Osteocyte (in vitro differentiated cells): Measurements from ENCODE around the gene CCK. TPM values are rescaled to one million over a fixed set of nuclear protein-coding genes. Genes with fewer than 3 reads are reported as not detected.

Experiments
- DNase-seq: peaks from one replicate; pipeline ENCODE4 v3.0.0; 2021; ENCODE audit warnings: mixed read lengths; ENCODE audit not compliant: unreplicated experiment; ENCODE audit errors: extremely low spot score
- H3K27ac Mint-ChIP-seq: one replicate; pipeline ENCODE4 v1.8.0; 2021; ENCODE audit warnings: mild to moderate bottlenecking, mixed read lengths; ENCODE audit not compliant: unreplicated experiment
- H3K27me3 Mint-ChIP-seq: one replicate; pipeline ENCODE4 v1.8.0; 2021; ENCODE audit warnings: mixed read lengths; ENCODE audit not compliant: unreplicated experiment
- H3K36me3 Mint-ChIP-seq: one replicate; pipeline ENCODE4 v1.8.0; 2021; ENCODE audit warnings: mixed read lengths; ENCODE audit not compliant: unreplicated experiment
- H3K4me1 Mint-ChIP-seq: one replicate; pipeline ENCODE4 v1.8.0; 2021; ENCODE audit warnings: mixed read lengths; ENCODE audit not compliant: unreplicated experiment
- H3K4me3 Mint-ChIP-seq: one replicate; pipeline ENCODE4 v1.8.0; 2021; ENCODE audit warnings: mild to moderate bottlenecking, moderate library complexity, mixed read lengths; ENCODE audit not compliant: unreplicated experiment
- H3K9me3 Mint-ChIP-seq: one replicate; pipeline ENCODE4 v1.8.0; 2021; ENCODE audit warnings: mixed read lengths; ENCODE audit not compliant: unreplicated experiment
- CTCF ChIP-seq: fragments of 200-600 bp; sonication (generic); IDR thresholded peaks from 2 replicates; pipeline ENCODE4 v1.5.0; 2021; ENCODE audit warnings: antibody characterized with exemption, mild to moderate bottlenecking, moderate library complexity
- total RNA-seq: library from RNA; stranded (reverse); gene quantifications from 2 replicates; pipeline ENCODE4 v1.2.1, GENCODE V29; 2021

The CCK gene
- total RNA-seq, 1 donor from 2014 or later: not detected

GRCh38 chr3:42214565-42215283 is 51.3 kb downstream of the CCK start:
- H3K27ac Mint-ChIP-seq: no peak overlapping the region
- H3K4me1 Mint-ChIP-seq: peaks cover 11% of the 10 kb centered on the region
- TF ChIP-seq CTCF: no peak
- no peak for DNase-seq
- H3K4me3 Mint-ChIP-seq: no peak overlapping the region
- no peaks in the 10 kb centered on the region for H3K9me3 Mint-ChIP-seq
- H3K36me3 Mint-ChIP-seq: peaks cover 32% of the 10 kb centered on the region
- no peaks in the 10 kb centered on the region for H3K27me3 Mint-ChIP-seq

GRCh38 chr3:42214064-42214463 is 51.9 kb downstream of the CCK start:
- H3K4me3 Mint-ChIP-seq: no peak overlapping the region
- H3K36me3 Mint-ChIP-seq: peaks cover 34% of the 10 kb centered on the region
- no peak overlapping the region for H3K27ac Mint-ChIP-seq
- DNase-seq: no peak
- peaks cover 2% of the 10 kb centered on the region for H3K9me3 Mint-ChIP-seq
- H3K27me3 Mint-ChIP-seq: no peaks in the 10 kb centered on the region
- no peak for TF ChIP-seq CTCF
- H3K4me1 Mint-ChIP-seq: peaks cover 11% of the 10 kb centered on the region

- H3K36me3 Mint-ChIP-seq: peaks cover 36% of the 10 kb centered on the region
- H3K9me3 Mint-ChIP-seq: peaks cover 6% of the 10 kb centered on the region
- no peak for TF ChIP-seq CTCF
- no peaks in the 10 kb centered on the region for H3K27me3 Mint-ChIP-seq
- no peak for DNase-seq
- no peak overlapping the region for H3K4me3 Mint-ChIP-seq
- no peak overlapping the region for H3K27ac Mint-ChIP-seq
- H3K4me1 Mint-ChIP-seq: peaks cover 11% of the 10 kb centered on the region
Measured at GRCh38 chr3:42213417-42213816, 52.6 kb downstream of the CCK start.

- no peak for TF ChIP-seq CTCF
Measured at GRCh38 chr3:42210726-42211125, 55.3 kb downstream of the CCK start.

GRCh38 chr3:42209917-42210316 is 56.1 kb downstream of the CCK start:
- Mint-ChIP-seq H3K9me3 (peaks cover 10% of the 10 kb centered on the region), H3K4me3 (no peak overlapping the region), H3K36me3 (peaks cover 39% of the 10 kb centered on the region), H3K27ac (no peak overlapping the region), H3K27me3 (no peaks in the 10 kb centered on the region), H3K4me1 (peaks cover 7% of the 10 kb centered on the region)
- DNase-seq: no peak
- TF ChIP-seq CTCF: no peak

More at GRCh38 chr3:42210726-42211125, 55.3 kb downstream of the CCK start:
- Mint-ChIP-seq H3K27ac (no peak overlapping the region), H3K27me3 (no peaks in the 10 kb centered on the region), H3K9me3 (peaks cover 10% of the 10 kb centered on the region), H3K4me1 (peaks cover 9% of the 10 kb centered on the region), H3K4me3 (no peak overlapping the region), H3K36me3 (peaks cover 34% of the 10 kb centered on the region)
- no peak for DNase-seq

Other genes with a start within 250 kb of the CCK start
- gene TRAK1, start 174.8 kb downstream of the CCK start, total RNA-seq: 30.7 and 35.7 TPM in 2 replicates
- gene LYZL4, start 144.4 kb upstream of the CCK start, total RNA-seq: not detected in 2 replicates
- 8.9 and 9.2 TPM in 2 replicates for gene VIPR1, start 236.5 kb upstream of the CCK start, total RNA-seq